ENCODE data around the gene ADAM19.
"Not testable (repeated sequence)": the region's sequence is repeated elsewhere in the genome, so short reads cannot be mapped to it uniquely, and the experiment has no call there.

The ADAM19 gene

GRCh38 chr5:157485340-157485739, 90.2 kb downstream of the ADAM19 start:
- DNase-seq (ENCODE audit: low spot score), result no peak

GRCh38 chr5:157484768-157485167, 90.8 kb downstream of the ADAM19 start:
- DNase-seq (ENCODE audit: low spot score), result peak; percentile 38

DNA sequence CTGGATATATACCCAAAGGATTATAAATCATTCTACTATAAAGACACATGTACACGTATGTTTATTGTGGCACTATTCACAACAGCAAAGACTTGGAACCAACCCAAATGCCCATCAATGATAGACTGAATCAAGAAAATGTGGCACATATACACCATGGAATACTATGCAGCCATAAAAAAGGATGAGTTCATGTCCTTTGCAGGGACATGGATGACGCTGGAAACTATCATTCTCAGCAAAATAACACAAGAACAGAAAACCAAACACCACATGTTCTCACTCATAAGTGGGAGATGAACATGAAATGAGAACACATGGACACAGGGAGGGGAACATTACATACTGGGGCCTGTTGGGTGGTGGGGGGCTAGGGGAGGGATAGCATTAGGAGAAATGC, 92.9 kb downstream of the ADAM19 start:
- not testable (repeated sequence) for DNase-seq (ENCODE audit: low spot score)

GRCh38 chr5:157481666-157482065, 93.9 kb downstream of the ADAM19 start:
- DNase-seq (ENCODE audit: low spot score), result no peak

DNA sequence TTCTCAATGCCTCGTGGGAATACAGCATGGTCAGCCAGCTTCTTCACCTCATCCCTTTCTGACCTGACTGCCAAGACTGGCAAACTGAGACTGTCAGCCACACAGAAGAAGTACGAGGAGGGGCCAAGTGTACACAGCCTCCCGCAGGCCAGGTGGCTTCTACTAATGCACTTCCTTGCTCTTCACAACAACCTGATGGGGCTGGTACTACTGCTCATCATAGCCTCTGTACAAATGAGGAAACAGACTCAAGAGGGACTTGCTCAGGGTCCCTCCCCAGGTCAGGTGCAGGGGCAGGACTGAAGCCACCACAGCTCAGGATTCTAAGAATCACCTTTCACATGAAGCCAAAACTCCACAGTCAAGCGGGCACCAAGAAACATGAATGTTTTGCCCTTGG, 94.3 kb downstream of the ADAM19 start:
- DNase-seq (ENCODE audit: low spot score), result no peak

GRCh38 chr5:157479612-157480510, 95.7 kb downstream of the ADAM19 start:
- no peak for DNase-seq (ENCODE audit: low spot score)

GRCh38 chr5:157479166-157479565, 96.4 kb downstream of the ADAM19 start:
- DNase-seq (ENCODE audit: low spot score), result no peak

DNA sequence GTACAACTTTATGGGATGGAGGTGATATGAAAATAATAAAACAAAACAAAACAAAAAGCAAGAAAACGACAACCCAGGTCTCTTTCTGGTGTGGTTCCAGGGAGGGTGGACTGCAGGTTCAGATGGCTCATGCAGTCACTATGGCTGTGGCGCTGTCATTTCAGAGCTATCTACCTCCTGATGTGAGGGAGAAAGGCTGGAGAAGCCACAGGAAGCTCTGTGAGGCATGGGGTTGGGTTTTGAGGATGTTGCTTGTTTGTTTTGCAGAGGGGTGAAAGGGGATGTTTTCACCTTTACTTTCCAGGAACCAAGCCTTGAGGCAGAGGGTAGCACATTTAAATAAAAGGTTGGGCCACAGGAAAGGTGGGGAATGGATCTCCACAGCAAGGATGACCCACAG, 96.8 kb downstream of the ADAM19 start:
- no peak for DNase-seq (ENCODE audit: low spot score)

DNA sequence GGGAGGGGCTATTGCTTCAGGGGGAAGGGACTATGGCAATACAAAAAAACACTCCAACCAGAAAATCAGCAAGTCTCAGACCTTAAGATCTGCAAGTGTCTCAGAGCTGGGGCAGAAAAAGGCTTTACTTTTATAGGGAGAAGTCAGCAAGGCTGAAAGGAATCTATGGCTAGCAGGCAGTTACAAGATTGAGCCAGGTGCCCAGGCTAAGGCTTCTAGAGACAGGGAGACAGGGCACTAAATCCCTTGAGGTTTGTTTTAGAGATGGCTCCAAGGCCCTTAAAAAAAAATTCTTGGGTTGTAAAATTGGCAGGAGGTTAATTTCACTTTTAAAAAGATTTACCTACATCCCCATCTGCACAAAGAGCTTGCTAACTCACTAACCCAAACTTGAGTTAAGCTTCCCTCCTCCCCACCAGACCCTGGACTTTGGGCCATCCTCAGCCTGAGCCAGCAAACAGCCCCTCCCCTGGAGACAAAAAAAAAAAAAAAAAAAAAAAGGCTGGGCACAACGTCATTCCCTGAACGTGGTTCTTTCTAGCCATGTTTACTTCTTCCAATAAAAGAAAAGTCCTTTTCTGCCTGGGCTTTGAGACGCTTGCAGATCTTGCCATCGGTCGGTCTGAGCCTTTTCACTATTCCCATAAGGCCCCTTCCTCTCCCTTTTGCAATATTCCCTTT, 97.6 kb downstream of the ADAM19 start:
- DNase-seq (ENCODE audit: low spot score), result no peak

DNA sequence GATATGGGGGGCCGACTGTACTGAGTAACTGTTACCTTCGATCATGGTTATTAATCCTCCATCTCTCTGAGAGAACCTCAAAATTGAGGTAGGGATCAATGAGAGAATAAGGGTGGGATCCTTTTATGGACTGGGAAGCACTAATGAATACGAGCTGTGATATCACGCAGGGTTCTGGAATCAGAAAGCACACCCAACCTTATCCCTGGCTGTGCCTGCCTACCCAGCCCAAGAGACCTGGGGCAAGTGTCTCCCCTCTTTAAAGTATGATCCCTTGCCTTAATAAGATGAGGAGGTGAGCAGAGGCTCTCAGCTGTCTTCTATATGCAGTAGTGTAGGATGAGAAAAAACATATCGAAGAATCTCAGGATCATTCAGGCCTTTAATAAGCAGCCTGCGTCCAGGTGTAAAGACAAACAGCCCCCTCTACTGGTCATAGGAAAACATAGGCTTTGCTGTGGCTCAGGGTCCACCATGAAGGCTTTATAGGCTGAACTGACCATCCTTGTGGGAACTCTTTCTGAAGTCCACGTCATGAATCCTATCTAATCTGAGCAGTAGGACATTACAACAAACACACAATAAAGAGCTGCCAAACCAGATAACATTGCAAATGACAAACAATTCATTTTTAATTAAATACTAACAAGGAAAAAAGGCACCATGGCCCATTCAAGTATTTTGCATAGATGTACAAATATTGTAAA, 98.7 kb downstream of the ADAM19 start:
- DNase-seq (ENCODE audit: low spot score), result peak; percentile 78

GRCh38 chr5:157475432-157475831, 100.1 kb downstream of the ADAM19 start:
- DNase-seq (ENCODE audit: low spot score), result no peak

DNA sequence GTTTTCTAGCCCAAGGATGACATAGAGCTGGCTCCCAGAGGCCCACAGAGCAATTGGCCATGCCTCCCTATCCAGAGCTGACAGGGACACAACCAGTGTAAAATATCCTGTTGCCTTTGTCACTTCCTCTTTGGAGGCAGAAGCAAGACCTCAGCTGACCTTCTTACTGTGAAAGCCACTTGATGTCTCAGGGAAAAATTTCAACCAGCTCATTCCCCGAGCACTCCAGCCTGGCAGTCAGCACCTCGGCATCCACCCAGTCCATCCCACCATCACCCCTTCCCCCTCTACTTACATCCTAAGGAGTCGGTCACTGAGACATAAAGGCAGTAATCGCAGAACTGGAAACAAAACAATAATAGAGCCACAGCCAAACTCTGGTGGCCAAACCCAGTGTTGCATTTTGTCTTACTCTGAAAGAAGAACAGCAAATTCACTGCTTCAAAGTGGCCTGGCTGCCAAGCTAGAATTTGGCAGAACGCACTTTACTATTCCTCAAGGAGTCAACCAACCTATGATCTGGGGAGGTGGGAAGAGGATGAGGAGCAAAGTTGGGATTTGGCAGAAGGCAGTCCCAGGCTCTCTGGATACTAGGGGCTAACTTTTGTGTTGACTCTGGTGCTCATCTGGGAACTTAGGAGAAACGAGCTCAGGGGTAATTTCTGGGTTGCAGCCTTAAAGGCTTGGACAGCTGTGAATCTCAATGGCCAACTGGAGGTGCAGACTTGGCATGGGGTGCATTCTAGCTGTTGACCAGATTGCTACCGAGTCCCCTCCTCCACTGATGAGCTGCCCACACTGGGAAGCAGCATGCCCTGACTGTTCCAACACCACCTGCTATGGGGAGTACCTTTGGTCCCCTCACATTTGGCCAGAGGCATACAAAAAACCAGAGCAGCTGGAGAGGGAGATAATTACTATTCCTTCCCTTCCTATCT, 101.9 kb downstream of the ADAM19 start:
- DNase-seq (ENCODE audit: low spot score), result peak; percentile 58

DNA sequence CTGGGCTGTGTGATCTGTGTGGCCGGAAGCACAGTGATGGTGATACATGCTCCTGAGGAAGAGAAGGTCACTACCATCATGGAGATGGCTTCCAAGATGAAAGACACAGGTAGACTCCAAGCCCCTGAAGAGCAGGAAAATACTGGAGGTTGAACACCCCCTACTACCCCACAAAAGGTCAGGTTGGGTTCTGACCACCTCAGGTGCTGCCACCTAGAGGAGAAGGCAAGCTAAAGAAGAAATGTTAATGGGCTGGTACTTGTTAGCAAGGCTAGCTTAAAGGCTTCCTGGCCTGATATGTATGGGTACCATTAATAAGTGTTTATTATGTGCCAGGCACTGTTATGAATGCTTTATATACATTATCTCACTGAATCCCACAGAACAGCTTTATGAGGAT, 103.9 kb downstream of the ADAM19 start:
- DNase-seq (ENCODE audit: low spot score), result peak; percentile 52

- DNase-seq (ENCODE audit: low spot score), result no peak
These were observed 104.9 kb downstream of the ADAM19 start for GRCh38 chr5:157470631-157471030.

DNA sequence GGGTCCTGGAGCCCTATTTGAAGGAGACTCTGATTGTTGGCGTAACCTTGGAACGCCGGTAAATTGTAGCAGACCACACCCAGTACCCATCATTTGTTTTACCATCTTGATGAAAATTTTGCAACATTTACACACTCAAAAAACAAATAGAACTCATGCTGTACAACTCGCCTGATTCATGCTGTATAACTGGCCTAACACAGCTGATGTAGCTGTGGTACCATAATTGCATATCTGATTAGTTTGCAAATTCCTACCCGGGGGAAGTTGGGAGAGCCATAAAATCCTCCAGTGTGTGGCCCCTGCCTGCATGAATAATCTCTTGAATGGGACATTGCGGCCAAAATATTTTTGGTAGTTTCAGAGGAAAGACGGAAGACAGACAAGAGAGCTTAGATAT, 105.9 kb downstream of the ADAM19 start:
- DNase-seq (ENCODE audit: low spot score), result no peak

DNA sequence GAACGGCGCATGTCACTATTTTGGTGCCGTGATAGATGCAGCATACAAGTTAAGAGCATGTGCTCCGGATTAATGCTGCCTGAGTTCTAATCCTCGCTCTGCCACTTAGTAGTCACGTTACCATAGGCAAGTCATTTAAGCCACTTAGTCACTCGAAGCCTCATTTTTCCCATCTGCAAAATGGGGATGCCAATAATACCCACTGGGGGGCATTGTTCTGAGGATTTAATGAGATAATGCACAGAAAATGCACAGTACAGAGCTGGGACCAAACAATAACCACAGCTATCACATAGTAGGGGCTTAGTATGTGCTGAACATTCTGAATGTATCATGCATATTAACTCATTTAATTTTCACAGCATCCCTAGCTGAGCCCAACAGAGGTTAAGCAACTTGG, 106.5 kb downstream of the ADAM19 start:
- DNase-seq (ENCODE audit: low spot score), result no peak

- no peak for DNase-seq (ENCODE audit: low spot score)
These were observed 107.1 kb downstream of the ADAM19 start for GRCh38 chr5:157468293-157468965.

- DNase-seq (ENCODE audit: low spot score), result peak; percentile 79
These were observed 110.9 kb downstream of the ADAM19 start for GRCh38 chr5:157464519-157465171.

DNA sequence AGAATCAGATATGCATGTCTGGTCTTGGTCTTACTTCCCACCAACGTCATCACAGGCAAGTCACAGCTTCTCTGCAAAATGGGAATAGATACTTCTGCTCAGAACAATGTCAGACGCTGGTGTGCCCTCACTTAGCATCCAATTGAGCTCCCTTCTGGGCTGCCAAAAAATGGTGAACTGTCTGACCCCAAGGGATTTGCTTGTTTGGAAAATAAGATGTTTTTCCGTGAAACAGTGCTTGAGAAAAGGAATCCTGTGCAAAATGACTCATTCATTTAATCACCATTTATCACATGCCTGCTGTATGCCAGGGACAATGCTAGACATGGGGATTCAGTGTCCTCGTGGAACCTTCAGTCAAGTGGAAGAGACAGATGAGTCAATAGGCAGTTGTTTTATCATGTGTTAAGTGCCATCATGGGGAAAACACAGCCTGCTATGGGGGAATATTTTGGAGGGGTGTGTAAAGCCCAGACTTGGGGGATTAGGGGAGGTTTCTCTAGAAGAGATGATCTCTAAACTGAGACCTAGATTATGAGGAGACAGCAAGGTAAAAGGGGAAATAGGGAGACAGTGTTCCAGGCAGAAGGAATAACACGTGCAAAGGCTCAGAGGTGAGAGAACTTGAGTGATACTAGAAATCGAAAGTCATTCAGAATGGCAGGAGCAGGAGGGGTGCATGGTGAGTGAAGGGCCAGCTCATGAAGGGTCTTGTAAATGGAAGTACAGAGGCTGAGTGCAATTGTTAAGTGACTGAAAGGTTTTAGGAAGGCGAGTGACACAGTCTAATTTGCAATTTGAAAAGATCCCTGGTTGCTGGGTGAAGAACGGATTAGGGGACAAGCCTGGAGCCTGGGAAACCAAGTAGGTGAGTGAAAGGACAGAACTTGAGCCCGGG, 111.7 kb downstream of the ADAM19 start:
- DNase-seq (ENCODE audit: low spot score), result no peak

Measured in AG08396 (cell line).